K562 (cell line): ENCODE data around the gene LILRB3. TPM values are rescaled to one million over a fixed set of nuclear protein-coding genes. Genes with fewer than 3 reads are reported as not detected.

Source experiments
- ATF6 ChIP-seq: sonication (generic); formaldehyde crosslinking; IDR thresholded peaks from 2 replicates; pipeline ENCODE4 v1.4.0; 2020; ENCODE audit warnings: mild to moderate bottlenecking, missing genetic modification reagents
- CBFB ChIP-seq: sonication (generic); formaldehyde crosslinking; IDR thresholded peaks from 2 replicates; pipeline ENCODE4 v1.4.0; 2020; ENCODE audit warnings: mild to moderate bottlenecking, missing genetic modification reagents
- CBX5 ChIP-seq: IDR thresholded peaks from 2 replicates; pipeline ENCODE4 v1.6.1; 2014; ENCODE audit warnings: low read depth, borderline replicate concordance
- CHD2 ChIP-seq: IDR thresholded peaks from 2 replicates; pipeline ENCODE4 v1.6.1; 2011; ENCODE audit warnings: low read depth, low read length
- CREB3L1 ChIP-seq: fragments of 450-650 bp; IDR thresholded peaks from 2 replicates; pipeline ENCODE4 v1.6.1; 2014; ENCODE audit warnings: low read depth, mild to moderate bottlenecking, moderate library complexity, borderline replicate concordance
- CREM ChIP-seq: IDR thresholded peaks from 2 replicates; pipeline ENCODE4 v1.6.1; 2014; ENCODE audit warnings: antibody characterized with exemption, low read depth
- E2F3 ChIP-seq: fragments of 250-450 bp; sonication (Bioruptor Pico); IDR thresholded peaks from 2 replicates; pipeline ENCODE4 v1.4.0; 2020; ENCODE audit warnings: mild to moderate bottlenecking
- ETS2 ChIP-seq: IDR thresholded peaks from 2 replicates; pipeline ENCODE4 v1.6.1; 2016; ENCODE audit warnings: borderline replicate concordance, missing genetic modification characterization, mild to moderate bottlenecking, moderate library complexity, missing compliant biosample characterization; ENCODE audit not compliant: poor library complexity, severe bottlenecking
- HDAC1 ChIP-seq, 2 experiments: fragments of 450-650 bp; IDR thresholded peaks; 2 replicates each; pipeline ENCODE4 v1.6.1; 2016 to 2017; ENCODE audit warnings: inconsistent platforms in 1 of 2, mild to moderate bottlenecking in 1 of 2, moderate library complexity in 1 of 2
- ILK ChIP-seq: fragments of 450-650 bp; IDR thresholded peaks from 2 replicates; pipeline ENCODE4 v1.6.1; 2016; ENCODE audit warnings: missing genetic modification characterization, low read depth, mild to moderate bottlenecking, missing compliant biosample characterization, moderate library complexity, borderline replicate concordance
- KDM5B ChIP-seq: fragments of 200-600 bp; sonication (generic); IDR thresholded peaks from 2 replicates; pipeline ENCODE4 v1.6.1; 2012; ENCODE audit warnings: low read depth, mild to moderate bottlenecking, moderate library complexity, low read length, control low read depth, inconsistent platforms; ENCODE audit not compliant: insufficient replicate concordance
- MYC ChIP-seq, 2 experiments: fragments of 250-450 bp in 1 of 2; sonication (Bioruptor Pico) in 1 of 2; IDR thresholded peaks; 2 replicates each; pipeline versions ENCODE4 v1.5.1 to v1.6.1; 2012 to 2021; ENCODE audit warnings: low read depth in 2 of 2, borderline replicate concordance in 1 of 2, improper control_type of control experiment in 1 of 2, low read length in 1 of 2, mild to moderate bottlenecking in 1 of 2, moderate library complexity in 1 of 2
- NRF1 ChIP-seq, 2 experiments: fragments of 450-650 bp; IDR thresholded peaks in 1 of 2; conservative IDR thresholded peaks in 1 of 2; 2 replicates each; pipeline ENCODE4 v1.6.1; 2014; ENCODE audit warnings: mild to moderate bottlenecking in 2 of 2
- PHF20 ChIP-seq: fragments of 450-650 bp; IDR thresholded peaks from 2 replicates; pipeline ENCODE4 v1.6.1; 2018; ENCODE audit not compliant: partially characterized antibody
- RBM39 ChIP-seq: fragments of 200-400 bp; formaldehyde crosslinking; optimal IDR thresholded peaks from 2 replicates; pipeline ENCODE3; 2018; ENCODE audit warnings: low read depth, low read length
- RHOXF2B ChIP-seq: fragments of 250-450 bp; sonication (Bioruptor Pico); conservative IDR thresholded peaks from 2 replicates; pipeline ENCODE4 v1.5.1; 2021
- STAT5A ChIP-seq: IDR thresholded peaks from 2 replicates; pipeline ENCODE4 v1.6.1; 2012; ENCODE audit warnings: low read length, inconsistent platforms, borderline replicate concordance
- TEAD1 ChIP-seq, 2 experiments: fragments of 450-650 bp in 1 of 2; sonication (generic) in 1 of 2; formaldehyde crosslinking; IDR thresholded peaks; 2 replicates each; pipeline versions ENCODE4 v1.4.0 to v1.8.0; 2020 to 2022; ENCODE audit warnings: mild to moderate bottlenecking in 2 of 2, missing genetic modification reagents in 1 of 2
- UBTF ChIP-seq, 2 experiments: IDR thresholded peaks; 2 replicates each; pipeline ENCODE4 v1.6.1; 2012; ENCODE audit warnings: improper control_type of control experiment in 2 of 2, low read depth in 2 of 2, low read length in 2 of 2, borderline replicate concordance in 1 of 2
- ZNF121 ChIP-seq: sonication (generic); formaldehyde crosslinking; conservative IDR thresholded peaks from 2 replicates; pipeline ENCODE4 v1.8.0; 2022; ENCODE audit warnings: missing genetic modification reagents
- ZNF274 ChIP-seq: IDR thresholded peaks from 2 replicates; pipeline ENCODE4 v1.6.1; 2011; ENCODE audit warnings: low read depth, mild to moderate bottlenecking, low read length, moderate library complexity, borderline replicate concordance
- ZNF324 ChIP-seq: fragments of 250-450 bp; sonication (Bioruptor Pico); IDR thresholded peaks from 2 replicates; pipeline ENCODE4 v1.4.0; 2020; ENCODE audit warnings: mild to moderate bottlenecking
- ZNF436 ChIP-seq: fragments of 250-450, 450-650 bp; sonication (Bioruptor Pico); formaldehyde crosslinking; IDR thresholded peaks from 2 replicates; pipeline ENCODE4 v1.7.0; 2020; ENCODE audit warnings: mild to moderate bottlenecking
- polyA plus RNA-seq, 8 experiments: library from polyadenylated mRNA; depleted of rRNA in 4 of 8; stranded (reverse) in 5 of 8; unstranded in 3 of 8; fragments of >200 nt; fragmentation: Nextera tagmentation in 2 of 8; fragmentation: Illumina TruSeq in 1 of 8; extraction: Ambion mirVana in 2 of 8; extraction: Trizol in 1 of 8; gene quantifications; 2 replicates each; pipeline versions ENCODE4 v1.2.1 to v1.2.3, GENCODE V29; 2011 to 2014; ENCODE audit warnings: inconsistent platforms in 1 of 8, missing spikeins in 1 of 8
- total RNA-seq, 7 experiments: library from RNA; depleted of rRNA in 6 of 7; stranded (reverse); fragments of >200 nt in 6 of 7; fragmentation: Illumina TruSeq in 2 of 7; extraction: Trizol in 2 of 7; gene quantifications; 2 replicates each; pipeline versions ENCODE4 v1.2.1 to v1.2.3, GENCODE V29; 2011 to 2021; ENCODE audit warnings: low replicate concordance in 1 of 7

LILRB3 gene
- total and polyA plus RNA-seq, 9 of the 15 experiments (the other 6 are each of a cell fraction or from before 2014, with no cell fraction given): 0.01 to 0.09 TPM; not detected in 7

- TF ChIP-seq UBTF (IDR thresholded peaks at IDR 0.05; ENCODE audit: borderline replicate concordance in 1 of 2, low read depth in 2 of 2, low read length in 2 of 2): peak; percentile 66 to 85; a peak in 2 of 4 replicates
- TF ChIP-seq CBX5: no peak
- TF ChIP-seq NRF1 (conservative IDR thresholded peaks at IDR 0.05 in 1 of 2, IDR thresholded peaks at IDR 0.05 in 1 of 2): peak; percentile 83 to 86; a peak in 2 of 4 replicates
- peak in 1 of 2 experiments; percentile 32; a peak in 1 of 4 replicates for TF ChIP-seq HDAC1 (IDR thresholded peaks at IDR 0.05)
- peak; percentile 62 for TF ChIP-seq KDM5B
- no peak for TF ChIP-seq MYC (IDR thresholded peaks at IDR 0.05; ENCODE audit: low read depth, low read length)
- TF ChIP-seq MYC (CRISPR knock-in tag; IDR thresholded peaks at IDR 0.05; ENCODE audit: borderline replicate concordance, low read depth): no peak
- peak; percentile 65 for TF ChIP-seq CREB3L1
- TF ChIP-seq ZNF274: no peak
- no peak for TF ChIP-seq CHD2
- TF ChIP-seq TEAD1 (CRISPR knock-in tag; IDR thresholded peaks at IDR 0.05): 0 out of 4 replicates have a peak, but pooled peaks of 1 of the 2 experiments have one; percentile 50
- no peak for TF ChIP-seq CBFB (CRISPR knock-in tag)
- TF ChIP-seq E2F3: no peak
- TF ChIP-seq RBM39: no peak
- no peak for TF ChIP-seq ZNF121 (CRISPR knock-in tag)
- TF ChIP-seq ETS2 (tag): no peak
- TF ChIP-seq ATF6 (CRISPR knock-in tag): no peak; the same call in 1 of the 2 replicates
- TF ChIP-seq RHOXF2B (CRISPR knock-in tag): no peak
- TF ChIP-seq CREM: no peak
- TF ChIP-seq ZNF324 (CRISPR knock-in tag): no peak
- TF ChIP-seq ILK (tag): no peak
- TF ChIP-seq STAT5A: no peak
- TF ChIP-seq PHF20: no peak
- TF ChIP-seq ZNF436: no peak
Observed at GRCh38 chr19:54189145-54189734, 33.6 kb downstream of the LILRB3 start, which contains the start of gene MBOAT7 (continued).
